ENCODE data around the gene AFF4. TPM values are rescaled to one million over a fixed set of nuclear protein-coding genes. Genes with fewer than 3 reads are reported as not detected.
A peak's percentile ranks its signal among the peaks of the same experiment; 100 is the strongest.

Gene AFF4
- total and polyA plus RNA-seq, 9 of the 15 experiments (the other 6 are each of a cell fraction or from before 2014, with no cell fraction given) = 1.7 to 25.8 (median 17.9) TPM

DNA sequence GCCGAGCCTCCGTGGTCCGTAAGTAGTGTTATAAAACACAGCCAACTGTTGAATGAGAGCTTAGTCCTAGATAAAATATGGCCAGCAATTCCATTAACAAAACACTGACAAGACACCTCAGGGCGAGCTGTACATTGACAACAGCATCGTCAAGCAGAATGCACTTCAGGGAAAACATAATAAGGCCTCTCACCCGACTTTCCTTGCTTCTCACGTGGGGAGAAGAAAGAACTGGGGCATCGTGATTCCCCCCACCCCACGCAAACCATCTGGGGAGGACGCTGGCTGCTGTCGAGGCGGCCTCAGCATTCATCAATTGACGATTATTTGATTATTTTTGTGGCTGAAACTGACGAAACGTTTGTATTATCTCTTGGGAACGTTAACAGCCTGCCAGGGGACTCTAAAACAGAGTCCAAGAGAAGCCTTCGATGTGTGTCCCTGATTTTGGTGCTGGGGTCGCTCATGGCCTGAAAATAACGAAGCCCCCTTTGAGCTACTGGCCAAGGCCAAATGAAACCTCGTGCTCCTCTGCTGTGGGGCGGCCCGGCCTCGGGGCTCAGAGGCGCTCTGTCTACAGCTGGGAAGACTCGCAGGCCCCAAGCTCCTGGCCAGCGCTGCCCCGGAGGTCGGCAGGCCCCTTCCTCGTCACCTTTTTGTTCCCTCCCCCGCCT is 97.6 kb downstream of the AFF4 start (continued):
- TF ChIP-seq ZFP1 (CRISPR knock-in tag; IDR thresholded peaks at IDR 0.05) (no peak), NR4A1 (CRISPR knock-in tag; IDR thresholded peaks at IDR 0.05) (peak; percentile 89; the same call in 1 of the 2 replicates), NR4A1 (tag; IDR thresholded peaks at IDR 0.05) (peak; percentile 80), FOXP1 (CRISPR knock-in tag; IDR thresholded peaks at IDR 0.05) (0 out of 2 replicates have a peak, but pooled peaks have one; percentile 59), MYC (IDR thresholded peaks at IDR 0.05; ENCODE audit: low read depth, low read length) (no peak; the same call in 1 of the 2 replicates), MYC (CRISPR knock-in tag; IDR thresholded peaks at IDR 0.05; ENCODE audit: borderline replicate concordance, low read depth) (no peak), CTBP1 (IDR thresholded peaks at IDR 0.05; ENCODE audit: borderline replicate concordance) (no peak), RBM39 (optimal IDR thresholded peaks at IDR 0.05; ENCODE audit: low read depth, low read length) (no peak), ETV5 (CRISPR knock-in tag; IDR thresholded peaks at IDR 0.05; ENCODE audit: low read depth) (no peak), SMAD2 (IDR thresholded peaks at IDR 0.05; ENCODE audit: low read depth, low read length) (no peak), ZNF224 (CRISPR knock-in tag; IDR thresholded peaks at IDR 0.05) (no peak), E2F3 (CRISPR knock-in tag; IDR thresholded peaks at IDR 0.05) (peak; percentile 53; the same call in 1 of the 2 replicates), POLR2H (tag; IDR thresholded peaks at IDR 0.05; ENCODE audit: low read depth) (no peak), CREM (IDR thresholded peaks at IDR 0.05; ENCODE audit: low read depth) (no peak), OTX1 (CRISPR knock-in tag; IDR thresholded peaks at IDR 0.05) (no peak), RBM22 (IDR thresholded peaks at IDR 0.05; ENCODE audit: low read depth, low read length, poor library complexity, severe bottlenecking) (no peak), ASH1L (IDR thresholded peaks at IDR 0.05; ENCODE audit: borderline replicate concordance, low read depth, partially characterized antibody) (no peak), SIN3B (IDR thresholded peaks at IDR 0.05; ENCODE audit: low read depth) (no peak), ILF3 (IDR thresholded peaks at IDR 0.05; ENCODE audit: borderline replicate concordance) (no peak)
- TF ChIP-seq, protein P1, sequence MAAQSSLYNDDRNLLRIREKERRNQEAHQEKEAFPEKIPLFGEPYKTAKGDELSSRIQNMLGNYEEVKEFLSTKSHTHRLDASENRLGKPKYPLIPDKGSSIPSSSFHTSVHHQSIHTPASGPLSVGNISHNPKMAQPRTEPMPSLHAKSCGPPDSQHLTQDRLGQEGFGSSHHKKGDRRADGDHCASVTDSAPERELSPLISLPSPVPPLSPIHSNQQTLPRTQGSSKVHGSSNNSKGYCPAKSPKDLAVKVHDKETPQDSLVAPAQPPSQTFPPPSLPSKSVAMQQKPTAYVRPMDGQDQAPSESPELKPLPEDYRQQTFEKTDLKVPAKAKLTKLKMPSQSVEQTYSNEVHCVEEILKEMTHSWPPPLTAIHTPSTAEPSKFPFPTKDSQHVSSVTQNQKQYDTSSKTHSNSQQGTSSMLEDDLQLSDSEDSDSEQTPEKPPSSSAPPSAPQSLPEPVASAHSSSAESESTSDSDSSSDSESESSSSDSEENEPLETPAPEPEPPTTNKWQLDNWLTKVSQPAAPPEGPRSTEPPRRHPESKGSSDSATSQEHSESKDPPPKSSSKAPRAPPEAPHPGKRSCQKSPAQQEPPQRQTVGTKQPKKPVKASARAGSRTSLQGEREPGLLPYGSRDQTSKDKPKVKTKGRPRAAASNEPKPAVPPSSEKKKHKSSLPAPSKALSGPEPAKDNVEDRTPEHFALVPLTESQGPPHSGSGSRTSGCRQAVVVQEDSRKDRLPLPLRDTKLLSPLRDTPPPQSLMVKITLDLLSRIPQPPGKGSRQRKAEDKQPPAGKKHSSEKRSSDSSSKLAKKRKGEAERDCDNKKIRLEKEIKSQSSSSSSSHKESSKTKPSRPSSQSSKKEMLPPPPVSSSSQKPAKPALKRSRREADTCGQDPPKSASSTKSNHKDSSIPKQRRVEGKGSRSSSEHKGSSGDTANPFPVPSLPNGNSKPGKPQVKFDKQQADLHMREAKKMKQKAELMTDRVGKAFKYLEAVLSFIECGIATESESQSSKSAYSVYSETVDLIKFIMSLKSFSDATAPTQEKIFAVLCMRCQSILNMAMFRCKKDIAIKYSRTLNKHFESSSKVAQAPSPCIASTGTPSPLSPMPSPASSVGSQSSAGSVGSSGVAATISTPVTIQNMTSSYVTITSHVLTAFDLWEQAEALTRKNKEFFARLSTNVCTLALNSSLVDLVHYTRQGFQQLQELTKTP (IDR thresholded peaks at IDR 0.05; ENCODE audit: low read depth in 1 of 2, partially characterized antibody in 2 of 2) = no peak
- TF ChIP-seq, protein P2, sequence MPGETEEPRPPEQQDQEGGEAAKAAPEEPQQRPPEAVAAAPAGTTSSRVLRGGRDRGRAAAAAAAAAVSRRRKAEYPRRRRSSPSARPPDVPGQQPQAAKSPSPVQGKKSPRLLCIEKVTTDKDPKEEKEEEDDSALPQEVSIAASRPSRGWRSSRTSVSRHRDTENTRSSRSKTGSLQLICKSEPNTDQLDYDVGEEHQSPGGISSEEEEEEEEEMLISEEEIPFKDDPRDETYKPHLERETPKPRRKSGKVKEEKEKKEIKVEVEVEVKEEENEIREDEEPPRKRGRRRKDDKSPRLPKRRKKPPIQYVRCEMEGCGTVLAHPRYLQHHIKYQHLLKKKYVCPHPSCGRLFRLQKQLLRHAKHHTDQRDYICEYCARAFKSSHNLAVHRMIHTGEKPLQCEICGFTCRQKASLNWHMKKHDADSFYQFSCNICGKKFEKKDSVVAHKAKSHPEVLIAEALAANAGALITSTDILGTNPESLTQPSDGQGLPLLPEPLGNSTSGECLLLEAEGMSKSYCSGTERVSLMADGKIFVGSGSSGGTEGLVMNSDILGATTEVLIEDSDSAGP (CRISPR knock-in tag; IDR thresholded peaks at IDR 0.05) = no peak
- TF ChIP-seq, protein P3, sequence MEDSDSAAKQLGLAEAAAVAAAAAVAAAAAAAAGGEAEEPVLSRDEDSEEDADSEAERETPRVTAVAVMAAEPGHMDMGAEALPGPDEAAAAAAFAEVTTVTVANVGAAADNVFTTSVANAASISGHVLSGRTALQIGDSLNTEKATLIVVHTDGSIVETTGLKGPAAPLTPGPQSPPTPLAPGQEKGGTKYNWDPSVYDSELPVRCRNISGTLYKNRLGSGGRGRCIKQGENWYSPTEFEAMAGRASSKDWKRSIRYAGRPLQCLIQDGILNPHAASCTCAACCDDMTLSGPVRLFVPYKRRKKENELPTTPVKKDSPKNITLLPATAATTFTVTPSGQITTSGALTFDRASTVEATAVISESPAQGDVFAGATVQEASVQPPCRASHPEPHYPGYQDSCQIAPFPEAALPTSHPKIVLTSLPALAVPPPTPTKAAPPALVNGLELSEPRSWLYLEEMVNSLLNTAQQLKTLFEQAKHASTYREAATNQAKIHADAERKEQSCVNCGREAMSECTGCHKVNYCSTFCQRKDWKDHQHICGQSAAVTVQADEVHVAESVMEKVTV (CRISPR knock-in tag; IDR thresholded peaks at IDR 0.05) = no peak

All from K562 (cell line).